ENCODE results near the gene PTGES.

GRCh38 chr9:129739432-129739831 lies 13.4 kb downstream of the PTGES start:
- TF ChIP-seq CTCF (conservative IDR thresholded peaks at IDR 0.05 in 1 of 2, IDR thresholded peaks at IDR 0.05 in 1 of 2; ENCODE audit: low read depth in 1 of 2, low read length in 2 of 2) (no peak), EZH2 (IDR thresholded peaks at IDR 0.05; ENCODE audit: low read length, missing control alignments) (no peak)

Measured in fibroblast of lung (primary cell).